GM12892 (cell line): ENCODE data around the gene NUCB1.
"Not testable (repeated sequence)": the region's sequence is repeated elsewhere in the genome, so short reads cannot be mapped to it uniquely, and the experiment has no call there.

Source experiments
- DNase-seq: peaks from one replicate; pipeline ENCODE4 v3.0.0; 2011; ENCODE audit not compliant: insufficient read length
- FAIRE-seq: peaks from 2 replicates; lab custom pipeline; 2011; peaks lifted over from hg19 to GRCh38; lab: Jason Lieb, UNC
- POLR2A ChIP-seq: IDR thresholded peaks from 2 replicates; pipeline ENCODE4 v1.6.1; 2011; ENCODE audit warnings: low read depth, low read length, control low read depth
- POLR2AphosphoS5 ChIP-seq: IDR thresholded peaks from 2 replicates; pipeline ENCODE4 v1.6.1; 2011; ENCODE audit warnings: low read depth, low read length, control low read depth
- TAF1 ChIP-seq: IDR thresholded peaks from 2 replicates; pipeline ENCODE4 v1.6.1; 2011; ENCODE audit warnings: low read depth, mild to moderate bottlenecking, control low read depth, low read length, borderline replicate concordance

Gene NUCB1

DNA sequence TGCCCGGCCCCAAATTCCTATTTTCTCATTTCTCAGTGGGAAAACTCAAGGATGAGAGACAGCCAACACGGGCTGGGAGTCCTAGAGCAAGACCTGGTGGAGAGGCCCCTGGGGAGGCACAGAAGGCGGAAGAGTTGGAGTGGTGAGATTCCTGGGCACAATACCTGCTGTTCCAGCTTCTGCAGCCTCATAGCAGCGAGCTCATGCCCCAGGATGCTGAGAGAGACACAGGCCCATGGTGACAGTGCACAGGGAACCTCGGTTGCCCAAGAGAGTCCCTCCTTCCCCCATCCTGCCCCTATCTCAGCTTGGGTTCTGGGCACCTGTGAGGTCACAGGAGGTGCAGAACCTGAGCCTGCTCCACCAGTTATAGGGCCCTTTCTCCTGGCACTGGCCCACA is 2.9 kb upstream of the NUCB1 start:
- FAIRE-seq = no peak
- no peak for TF ChIP-seq POLR2A

DNA sequence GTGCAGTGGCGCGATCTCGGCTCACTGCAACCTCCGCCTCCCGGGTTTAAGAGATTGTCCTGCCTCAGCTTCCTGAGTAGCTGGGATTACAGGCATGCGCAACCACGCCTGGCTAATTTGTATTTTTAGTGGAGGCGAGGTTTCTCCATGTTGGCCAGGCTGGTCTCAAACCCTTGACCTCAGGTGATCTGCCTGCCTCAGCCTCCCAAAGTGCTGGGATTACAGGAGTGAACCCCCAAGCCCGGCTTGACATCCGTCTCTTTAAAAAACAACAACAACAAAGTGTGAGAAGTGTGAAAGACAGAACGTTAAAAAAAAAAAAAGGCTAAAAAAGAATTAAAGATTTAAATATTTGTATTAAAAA is 744 bp upstream of the NUCB1 start:
- FAIRE-seq = not testable (repeated sequence)

More for the DNA sequence above, 2.9 kb upstream of the NUCB1 start:
- no peak for DNase-seq

DNA sequence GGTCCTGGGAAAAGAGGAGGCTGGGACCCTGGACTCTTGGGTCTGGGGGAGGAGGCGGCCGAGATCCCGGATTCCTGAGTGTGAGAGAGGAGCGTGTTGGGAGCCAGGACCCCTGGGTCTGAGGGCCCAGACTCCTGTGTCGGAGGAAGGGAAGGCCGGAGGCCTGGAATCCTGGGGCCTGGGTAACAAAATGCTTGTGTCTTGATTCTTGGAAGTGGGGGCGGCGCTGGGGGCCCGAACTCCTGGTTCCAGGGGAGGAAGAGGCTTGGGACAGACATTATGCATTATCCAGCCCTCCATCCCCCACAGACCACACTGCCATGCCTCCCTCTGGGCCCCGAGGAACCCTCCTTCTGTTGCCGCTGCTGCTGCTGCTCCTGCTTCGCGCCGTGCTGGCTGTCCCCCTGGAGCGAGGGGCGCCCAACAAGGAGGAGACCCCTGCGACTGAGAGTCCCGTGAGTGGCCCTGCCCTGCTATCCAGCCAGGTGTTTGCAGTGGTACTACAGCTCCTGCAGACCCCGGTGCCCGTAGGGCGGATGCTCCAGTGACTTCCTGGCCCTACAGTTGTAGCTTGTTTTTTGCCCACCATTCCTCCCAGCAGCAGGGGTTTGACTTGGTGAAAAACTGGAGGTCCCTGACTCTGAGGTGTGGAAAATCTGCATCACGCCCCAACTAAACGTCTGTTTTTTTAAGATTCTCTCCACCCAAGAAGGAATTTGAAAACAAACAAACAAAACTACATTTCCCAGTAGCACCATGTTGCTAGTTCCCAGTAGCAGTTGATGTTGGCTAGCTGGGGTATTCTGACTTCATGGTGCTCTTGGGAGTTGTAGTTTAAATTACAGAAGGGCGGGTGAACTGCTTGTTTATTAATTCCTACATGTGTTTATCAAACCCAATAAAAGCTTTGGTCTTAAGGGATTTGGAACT is 630 bp downstream of the NUCB1 start:
- FAIRE-seq (peak; percentile 85), DNase-seq (no peak)
- TF ChIP-seq POLR2A (no peak), POLR2AphosphoS5 (no peak), TAF1 (no peak)

More for the DNA sequence above, 744 bp upstream of the NUCB1 start:
- not testable (repeated sequence) for DNase-seq

DNA sequence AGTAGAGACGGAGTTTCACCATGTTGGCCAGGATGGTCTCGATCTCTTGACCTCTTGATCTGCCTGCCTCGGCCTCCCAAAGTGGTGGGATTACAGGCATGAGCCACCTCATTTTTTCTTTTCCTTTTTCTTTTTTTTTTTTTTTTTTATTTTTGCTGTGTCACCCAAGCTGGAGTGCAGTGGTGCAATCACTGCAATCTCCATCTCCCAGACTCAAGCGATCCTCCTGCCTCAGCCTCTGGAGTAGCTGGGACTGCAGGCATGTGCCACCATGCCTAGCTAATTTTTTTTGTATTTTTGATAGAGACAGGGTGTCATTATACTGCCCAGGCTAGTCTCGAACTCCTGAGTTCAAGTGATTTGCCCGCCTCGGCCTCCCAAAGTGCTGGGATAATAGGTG is 2.2 kb downstream of the NUCB1 start:
- FAIRE-seq = not testable (repeated sequence)

DNA sequence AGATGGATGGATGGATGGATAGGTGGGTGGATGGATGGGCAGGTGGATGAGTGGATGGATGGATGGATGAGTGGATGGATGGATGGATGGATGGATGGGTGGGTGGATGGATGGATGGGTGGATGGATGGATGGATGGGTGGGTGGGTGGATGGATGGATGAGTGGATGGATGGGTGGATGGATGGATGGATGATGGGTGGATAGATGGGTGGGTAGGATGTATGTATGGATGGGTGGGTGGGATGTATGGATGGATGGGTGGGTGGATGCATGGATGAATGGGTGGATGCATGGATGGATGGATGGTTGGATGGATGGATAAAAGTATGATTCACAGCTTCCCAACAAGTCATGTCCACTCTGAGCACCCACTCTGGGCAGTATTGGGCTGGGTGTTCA is 3.7 kb downstream of the NUCB1 start:
- DNase-seq, FAIRE-seq: not testable (repeated sequence)

More for the DNA sequence above, 2.2 kb downstream of the NUCB1 start:
- DNase-seq = not testable (repeated sequence)

DNA sequence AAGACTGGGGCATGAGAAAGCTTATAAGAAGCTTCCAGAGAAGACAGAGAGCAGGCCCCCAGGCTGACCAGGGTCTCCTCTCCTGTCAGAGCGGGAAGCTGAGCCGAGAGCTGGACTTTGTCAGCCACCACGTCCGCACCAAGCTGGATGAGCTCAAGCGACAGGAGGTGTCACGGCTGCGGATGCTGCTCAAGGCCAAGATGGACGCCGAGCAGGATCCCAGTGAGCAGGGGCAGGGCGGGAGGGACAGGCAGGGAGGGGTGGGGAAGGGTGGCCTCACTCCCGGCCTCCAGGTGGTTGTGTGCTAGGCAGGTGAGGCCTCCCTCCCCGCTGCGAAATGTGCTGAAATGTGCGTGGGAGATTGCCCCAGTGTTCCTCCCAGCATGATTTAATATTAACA is 5.6 kb downstream of the NUCB1 start:
- DNase-seq (no peak), FAIRE-seq (no peak)
- TF ChIP-seq POLR2AphosphoS5 = no peak

DNA sequence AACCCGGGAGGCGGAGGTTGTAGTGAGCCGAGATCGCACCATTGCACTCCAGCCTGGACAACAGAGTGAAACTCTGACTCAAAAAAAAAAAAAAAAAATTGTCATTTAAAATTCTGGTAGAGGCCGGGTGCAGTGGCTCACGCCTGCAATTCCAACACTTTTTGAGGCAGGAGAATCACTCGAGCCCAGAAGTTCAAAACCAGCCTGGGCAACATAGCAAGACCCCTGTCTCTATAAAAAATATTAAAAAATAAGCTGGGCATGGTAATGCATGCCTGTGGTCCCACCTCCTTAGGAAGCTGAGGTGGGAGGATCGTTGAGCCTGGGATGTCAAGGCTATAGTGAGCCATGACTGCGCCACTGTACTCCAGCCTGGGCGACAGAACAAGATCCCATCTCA is 6.2 kb downstream of the NUCB1 start:
- TF ChIP-seq TAF1 = no peak
- no peak for TF ChIP-seq POLR2AphosphoS5
- no peak for DNase-seq

DNA sequence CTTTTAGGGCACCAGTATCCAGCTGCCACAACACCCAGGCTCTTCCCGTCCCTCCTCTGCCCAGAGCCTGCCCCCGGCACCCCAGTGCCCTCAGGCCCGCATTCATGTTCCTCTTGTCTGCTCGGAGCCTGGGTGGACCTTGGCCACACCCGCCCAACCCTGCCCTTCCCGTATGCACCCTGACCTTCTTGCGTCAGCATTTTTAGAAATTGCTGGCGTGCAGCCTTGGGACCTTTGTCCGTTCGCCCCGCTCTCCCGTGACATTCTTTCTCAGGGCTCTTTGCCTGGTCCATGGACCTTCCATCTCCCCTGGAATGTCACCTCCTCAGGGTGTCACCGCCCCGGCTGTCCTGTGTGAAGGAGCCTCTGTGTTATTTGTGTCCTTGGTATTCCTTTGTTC is 7.6 kb downstream of the NUCB1 start:
- no peak for DNase-seq
- FAIRE-seq = no peak
- TF ChIP-seq POLR2AphosphoS5 = no peak
- no peak for TF ChIP-seq POLR2A
- TF ChIP-seq TAF1 = no peak

More for the DNA sequence above, 6.2 kb downstream of the NUCB1 start:
- FAIRE-seq = no peak

DNA sequence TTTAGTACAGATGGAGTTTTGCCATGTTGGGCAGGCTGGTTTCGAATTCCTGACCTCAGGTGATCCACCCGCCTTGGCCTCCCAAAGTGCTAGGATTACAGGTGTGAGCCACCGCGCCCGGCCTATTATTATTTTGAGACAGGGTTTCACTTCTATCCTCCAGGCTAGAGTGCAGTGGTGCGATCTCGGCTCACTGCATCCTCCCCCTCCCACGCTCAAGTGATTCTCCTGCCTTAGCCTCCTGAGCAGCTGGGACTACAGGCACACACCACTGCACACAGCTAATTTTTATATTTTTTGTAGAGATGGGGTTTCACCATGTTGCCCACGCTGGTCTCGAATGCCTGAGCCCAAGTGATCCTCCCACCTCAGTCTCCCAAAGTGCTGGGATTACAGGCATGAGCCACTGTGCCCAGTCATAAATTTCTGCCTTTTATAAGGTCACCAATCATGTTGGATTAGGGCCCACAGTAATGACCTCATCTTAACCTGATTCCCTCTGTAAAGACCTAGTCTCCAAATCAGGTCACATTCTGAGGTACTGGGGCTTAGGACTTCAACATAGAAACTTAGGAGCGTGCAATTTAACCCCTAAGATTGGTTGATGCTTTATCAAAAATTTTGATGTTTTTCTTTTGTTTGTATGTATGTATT is 9.4 kb downstream of the NUCB1 start:
- FAIRE-seq = peak; percentile 24
- DNase-seq = not testable (repeated sequence)

DNA sequence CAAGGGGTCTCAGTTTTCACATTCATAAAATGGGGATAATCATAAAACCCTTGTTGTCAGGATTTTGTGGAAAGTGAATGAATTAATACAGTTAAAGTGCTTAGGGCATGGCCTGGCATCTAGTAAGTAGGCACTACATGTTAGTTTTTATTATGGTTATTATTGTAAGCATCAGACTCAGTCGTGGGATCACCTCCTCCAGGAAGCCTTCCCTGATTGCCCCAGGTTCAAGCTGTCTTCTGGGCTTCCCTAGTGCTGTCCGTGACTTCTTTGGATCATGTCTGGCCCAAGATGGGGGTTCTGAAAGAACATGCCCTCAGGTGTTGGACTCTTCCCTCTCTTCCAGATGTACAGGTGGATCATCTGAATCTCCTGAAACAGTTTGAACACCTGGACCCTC is 10.7 kb downstream of the NUCB1 start:
- FAIRE-seq (no peak), DNase-seq (no peak)
- no peak for TF ChIP-seq POLR2A
- no peak for TF ChIP-seq POLR2AphosphoS5
- no peak for TF ChIP-seq TAF1

DNA sequence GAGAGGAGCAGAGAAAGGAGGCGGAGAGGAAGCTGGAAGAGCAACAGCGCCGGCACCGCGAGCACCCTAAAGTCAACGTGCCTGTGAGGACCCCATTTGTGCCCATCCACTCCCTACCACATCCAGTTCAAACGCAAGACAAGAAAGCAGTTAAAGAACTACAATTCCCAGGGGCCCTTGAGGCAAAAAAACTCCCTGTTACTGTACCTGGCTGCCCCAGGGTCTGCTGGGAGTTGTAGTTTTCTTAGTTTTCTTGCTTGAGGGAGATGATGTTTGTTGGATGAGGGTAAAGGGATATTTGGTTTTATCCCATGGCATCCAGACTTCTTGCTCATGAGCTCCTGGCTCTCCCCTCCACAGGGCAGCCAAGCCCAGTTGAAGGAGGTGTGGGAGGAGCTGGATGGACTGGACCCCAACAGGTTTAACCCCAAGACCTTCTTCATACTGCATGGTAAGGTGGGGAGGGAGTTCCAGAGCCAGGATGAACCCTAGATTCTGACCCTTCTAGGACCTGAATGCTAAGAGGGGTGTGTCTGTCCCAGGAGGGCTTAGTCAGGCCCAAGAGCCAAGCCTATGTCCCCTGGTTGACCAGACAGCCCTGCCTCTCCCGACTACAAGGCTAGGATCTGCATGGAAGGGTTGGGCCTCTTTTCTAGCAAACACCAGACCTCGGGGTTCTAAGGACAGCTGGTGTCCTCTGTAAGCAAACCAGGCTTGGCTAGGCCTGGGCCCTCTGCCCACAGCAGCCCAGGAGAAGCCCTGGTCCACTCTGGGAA is 13.2 kb downstream of the NUCB1 start:
- TF ChIP-seq POLR2A (no peak), POLR2AphosphoS5 (no peak), TAF1 (no peak)
- FAIRE-seq (no peak), DNase-seq (no peak)

DNA sequence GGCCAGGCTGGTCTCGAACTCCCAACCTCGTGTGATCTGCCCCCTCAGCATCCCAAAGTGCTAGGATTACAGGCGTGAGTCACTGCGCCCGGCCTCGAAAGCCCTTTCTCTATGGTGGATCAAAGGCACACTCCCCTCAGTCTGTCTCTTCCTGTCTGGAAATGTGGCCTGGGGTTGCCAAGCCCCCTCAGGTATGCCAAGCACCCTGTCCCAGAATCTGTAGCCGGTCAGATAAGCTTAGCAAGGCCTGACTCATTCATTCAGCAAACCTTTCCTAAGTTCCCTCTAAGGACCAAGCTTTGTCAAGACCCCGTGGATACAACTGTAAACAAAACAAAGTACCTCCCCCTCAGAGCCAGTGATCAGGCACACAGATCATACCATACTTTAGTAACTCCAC is 14.1 kb downstream of the NUCB1 start:
- DNase-seq = no peak
- FAIRE-seq = no peak
- TF ChIP-seq POLR2A (no peak), POLR2AphosphoS5 (no peak), TAF1 (no peak)
